ENCODE data around the gene FSHB. TPM values are rescaled to one million over a fixed set of nuclear protein-coding genes. Genes with fewer than 3 reads are reported as not detected.

FSHB gene
- not detected in 2 replicates for total RNA-seq (2012; rRNA removed)
- polyA plus RNA-seq (2012; rRNA removed) = not detected in 2 replicates
- polyA plus RNA-seq (2012; cell fraction: cytosol; rRNA removed) = not detected in 2 replicates
- polyA plus RNA-seq (2012; cell fraction: nucleus; rRNA removed; ENCODE audit: low replicate concordance) = not detected in 2 replicates
- Bru-seq, nascent RNA = not detected
- BruChase-seq, experiment 1, labeled RNA remaining after a 6-hour chase = not detected
- not detected for BruChase-seq, experiment 2, labeled RNA remaining after a 2-hour chase
- long read RNA-seq = 0 reads

GRCh38 chr11:30230714-30231113 is at the start of gene FSHB:
TSS of gene FSHB (plus strand) at chr11:30231014. CDS start at chr11:30231903, 889 bp downstream.
- dilution Hi-C loops (cut with HindIII; ENCODE audit: low sequenced_read_pairs, unreplicated experiment) = no loop called here
- Histone ChIP-seq H2AK9ac (replicated peaks; ENCODE audit: low read depth, low read length, poor library complexity) (no peak within 1 kb of the TSS), H3K9me1 (ENCODE audit: insufficient read depth, low read length) (no peaks in the 10 kb centered on the region), H3K23ac (ENCODE audit: low read depth, low read length) (no peak within 1 kb of the TSS), H3K27me3 (ENCODE audit: control insufficient read depth, insufficient read depth, low read length) (no peaks in the 10 kb centered on the region), H4K20me1 (ENCODE audit: insufficient read depth, low read length) (no peaks in the 10 kb centered on the region), H2BK120ac (ENCODE audit: low read depth, low read length) (no peak within 1 kb of the TSS), H2BK15ac (ENCODE audit: low read depth, low read length) (no peak within 1 kb of the TSS), H3K9me3 (ENCODE audit: control insufficient read depth, insufficient read depth, low read length) (no peaks in the 10 kb centered on the region; the same call in 1 of the 2 replicates), H3K4me3 (ENCODE audit: insufficient read depth, low read depth, low read length) (no peak within 1 kb of the TSS), H2AFZ (replicated peaks; ENCODE audit: low read length, poor library complexity) (no peak within 1 kb of the TSS), H3K9ac (ENCODE audit: low read depth, low read length) (no peak within 1 kb of the TSS), H2AK5ac (ENCODE audit: low read depth, low read length) (no peak within 1 kb of the TSS), H2BK20ac (ENCODE audit: low read depth, low read length) (no peak within 1 kb of the TSS), H3K14ac (replicated peaks; ENCODE audit: low read depth, low read length) (no peak within 1 kb of the TSS), H3K4me1 (ENCODE audit: control insufficient read depth, insufficient read depth, low read length) (no peaks in the 10 kb centered on the region), H3K4ac (ENCODE audit: low read depth, low read length) (no peak within 1 kb of the TSS), H3K18ac (ENCODE audit: low read depth, low read length) (no peak within 1 kb of the TSS), H3K36me3 (ENCODE audit: control insufficient read depth, insufficient read depth, low read length) (no peaks in the 10 kb centered on the region), H3K27ac (ENCODE audit: insufficient read depth, low read length) (no peak within 1 kb of the TSS), H3K56ac (ENCODE audit: extremely low read depth, insufficient read depth, low read length) (no peak within 1 kb of the TSS), H4K5ac (ENCODE audit: low read depth, low read length) (no peak within 1 kb of the TSS), H4K8ac (ENCODE audit: low read depth in 2 of 2, low read length in 2 of 2) (no peak within 1 kb of the TSS), H2BK5ac (ENCODE audit: low read depth, low read length, poor library complexity, severe bottlenecking) (no peak within 1 kb of the TSS), H3K4me2 (ENCODE audit: low read depth, low read length) (no peak within 1 kb of the TSS), H4K91ac (ENCODE audit: insufficient read depth, low read depth, low read length) (no peak within 1 kb of the TSS), H3K79me1 (ENCODE audit: low read depth in 1 of 2, low read length in 2 of 2) (no peaks in the 10 kb centered on the region)
- ChIA-PET POLR2A (ENCODE audit: unreplicated experiment) (no interaction called here), CTCF (interaction anchor here (0.6 kb wide), 1 partner anchor 80 kb away, joined by 4 read pairs; no protein-coding TSS in a partner anchor)
- DNase-seq = no peak
- no CpG with 5 or more reads among the region's 3 CpGs for WGBS, 2 experiments (ENCODE audit: extremely low coverage in 2 of 2, insufficient read length in 1 of 2)
- BruUV-seq (replicated peaks) = no TSS peak
- TF ChIP-seq SMC3 (IDR thresholded peaks at IDR 0.05; ENCODE audit: low read depth, low read length) (no peak), RAD21 (IDR thresholded peaks at IDR 0.05; ENCODE audit: low read length) (no peak), BHLHE40 (IDR thresholded peaks at IDR 0.05; ENCODE audit: low read depth, low read length) (no peak), CTCF (conservative IDR thresholded peaks at IDR 0.05; ENCODE audit: low read depth, low read length) (no peak), MXI1 (IDR thresholded peaks at IDR 0.05; ENCODE audit: borderline replicate concordance, low read depth, low read length) (no peak), POLR2A (IDR thresholded peaks at IDR 0.05; ENCODE audit: low read depth, low read length) (no peak), CHD1 (IDR thresholded peaks at IDR 0.05; ENCODE audit: low read depth, low read length) (no peak), MAZ (IDR thresholded peaks at IDR 0.05; ENCODE audit: borderline replicate concordance, low read depth, low read length) (no peak), FOS (IDR thresholded peaks at IDR 0.05; ENCODE audit: low read depth, low read length) (no peak), MAFK (IDR thresholded peaks at IDR 0.05; ENCODE audit: low read depth, low read length) (no peak), NFE2L2 (IDR thresholded peaks at IDR 0.05; ENCODE audit: low read depth, low read length) (no peak), USF2 (IDR thresholded peaks at IDR 0.05; ENCODE audit: low read depth, low read length) (no peak), ELK1 (IDR thresholded peaks at IDR 0.05; ENCODE audit: borderline replicate concordance, low read depth, low read length) (no peak), RCOR1 (IDR thresholded peaks at IDR 0.05; ENCODE audit: insufficient replicate concordance, low read length) (no peak), CEBPB (IDR thresholded peaks at IDR 0.05; ENCODE audit: low read depth, low read length) (no peak), RFX5 (IDR thresholded peaks at IDR 0.05; ENCODE audit: low read depth, low read length) (no peak)
- in situ Hi-C loops (cut with MboI; ENCODE audit: low sequenced_read_pairs) = no loop called here
- intact Hi-C loops (cut with micrococcal nuclease) = no loop called here
- no peak for ATAC-seq (ENCODE audit: low read depth)
